ENCODE results near the gene PTPN1. TPM values are rescaled to one million over a fixed set of nuclear protein-coding genes. Genes with fewer than 3 reads are reported as not detected.

Gene PTPN1
- total and polyA plus RNA-seq, 10 of the 15 experiments (the other 5 are each of a cell fraction or from before 2014, with no cell fraction given) = 15.9 to 74.7 (median 43.9) TPM

DNA sequence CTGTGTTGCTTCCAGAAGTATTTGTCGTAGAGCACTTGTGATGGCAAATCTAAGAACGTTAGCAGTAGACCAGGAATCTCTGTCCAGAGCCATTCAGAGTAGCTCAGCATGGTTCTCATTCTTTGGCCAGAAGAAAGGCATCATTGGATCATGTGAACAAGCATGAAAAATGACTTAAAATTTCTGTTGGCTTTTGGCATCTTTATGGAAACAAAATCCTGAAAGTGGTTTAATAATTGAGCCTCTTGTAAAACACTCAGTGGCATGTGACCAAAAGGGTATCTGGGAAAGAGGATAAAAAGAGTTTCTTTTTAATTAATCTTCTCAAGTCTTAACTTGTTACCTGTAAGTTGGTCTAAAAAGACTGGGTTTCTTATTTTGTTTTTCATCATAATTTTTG is 55.2 kb downstream of the PTPN1 start (continued):
- TF ChIP-seq ZNF217 (IDR thresholded peaks at IDR 0.05) (no peak), SREBF1 (IDR thresholded peaks at IDR 0.05; ENCODE audit: low read length) (no peak), YY1 (IDR thresholded peaks at IDR 0.05; ENCODE audit: low read depth, low read length) (no peak), MXI1 (IDR thresholded peaks at IDR 0.05; ENCODE audit: low read depth, low read length) (no peak)

DNA sequence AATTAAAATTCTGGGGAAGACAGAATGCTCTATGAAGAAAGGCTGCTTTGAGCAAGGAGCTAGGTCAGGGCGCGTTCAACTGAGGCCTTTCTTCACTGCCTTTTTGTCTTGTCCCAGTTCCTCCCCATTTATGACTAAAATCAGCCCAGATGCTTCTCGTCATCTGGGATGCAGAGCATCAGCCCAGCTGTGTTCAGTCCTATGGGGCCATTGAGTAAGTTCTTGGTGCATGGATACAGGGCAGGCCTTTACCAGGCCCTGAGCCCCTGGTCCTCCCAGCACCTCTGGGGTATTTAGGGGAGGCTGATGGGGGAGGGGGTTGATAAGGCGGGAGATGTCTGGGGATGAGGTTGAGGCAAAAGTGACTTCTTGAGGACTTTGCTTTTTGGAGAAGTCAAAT is 55.7 kb downstream of the PTPN1 start:
- no peak overlapping the region for H3K4me3 ChIP-seq
- no TSS peak for BruUV-seq (replicated peaks)
- DNase-seq (ENCODE audit: low read depth, low spot score) (no peak), ATAC-seq (no peak), FAIRE-seq (no peak)
- peaks cover 25% of the 10 kb centered on the region for H3K4me1 ChIP-seq (ENCODE audit: control insufficient read depth, insufficient read depth, low read length)
- ChIA-PET SMC1A (ENCODE audit: uncharacterized antibody, unreplicated experiment) (interaction anchor here (73.1 kb wide), 1 partner anchor 57 kb away, joined by 2799 read pairs; the partner anchor contains the start of gene PTPN1), CTCF (interaction anchor here (1.1 to 2.0 kb wide), 3 partner anchors 53 to 62 kb away, joined by 4 to 6 read pairs (median 4); no protein-coding TSS in a partner anchor), POLR2A (interaction anchor here (0.6 kb wide), 1 partner anchor 86 kb away, joined by 4 read pairs; no protein-coding TSS in a partner anchor), RAD21 (ENCODE audit: unreplicated experiment) (interaction anchor here (1.3 kb wide), 1 partner anchor 62 kb away, joined by 3 read pairs; no protein-coding TSS in a partner anchor)
- no peaks in the 10 kb centered on the region; the same call in 1 of the 2 replicates for H4K20me1 ChIP-seq (ENCODE audit: control insufficient read depth, insufficient read depth)
- H3K79me2 ChIP-seq (ENCODE audit: control insufficient read depth, insufficient read depth, low read length) = peaks cover 12% of the 10 kb centered on the region
- 96% methylated on average over 4 of the region's 4 CpGs for WGBS (ENCODE audit: insufficient coverage, insufficient replicate concordance, low lambda C conversion rate, missing lambda C conversion rate)
- peaks cover 21 to 50% of the 10 kb centered on the region in 2 experiments for H3K36me3 ChIP-seq (ENCODE audit: control insufficient read depth in 2 of 2, insufficient read depth in 2 of 2, low read length in 1 of 2)
- no peak overlapping the region for H2AFZ ChIP-seq (ENCODE audit: control insufficient read depth, low read depth, low read length)
- in situ Hi-C loops (cut with MboI) (no loop called here), intact Hi-C loops (cut with micrococcal nuclease; ENCODE audit: unreplicated experiment) (no loop called here)
- no peak for TF ChIP-seq HDGF (IDR thresholded peaks at IDR 0.05)
- no peak for TF ChIP-seq EZH2 (IDR thresholded peaks at IDR 0.05; ENCODE audit: borderline replicate concordance, control insufficient read depth, low read depth, low read length)
- no peak for TF ChIP-seq CHD1 (IDR thresholded peaks at IDR 0.05; ENCODE audit: low read depth, low read length)
- TF ChIP-seq MAX (IDR thresholded peaks at IDR 0.05; ENCODE audit: low read depth, low read length) = no peak
- TF ChIP-seq ELK1 (IDR thresholded peaks at IDR 0.05; ENCODE audit: low read depth, low read length) = no peak
- no peak for TF ChIP-seq ZNF622 (IDR thresholded peaks at IDR 0.05)
- no peak for TF ChIP-seq TCF7 (IDR thresholded peaks at IDR 0.05; ENCODE audit: borderline replicate concordance)
- TF ChIP-seq, protein P1, sequence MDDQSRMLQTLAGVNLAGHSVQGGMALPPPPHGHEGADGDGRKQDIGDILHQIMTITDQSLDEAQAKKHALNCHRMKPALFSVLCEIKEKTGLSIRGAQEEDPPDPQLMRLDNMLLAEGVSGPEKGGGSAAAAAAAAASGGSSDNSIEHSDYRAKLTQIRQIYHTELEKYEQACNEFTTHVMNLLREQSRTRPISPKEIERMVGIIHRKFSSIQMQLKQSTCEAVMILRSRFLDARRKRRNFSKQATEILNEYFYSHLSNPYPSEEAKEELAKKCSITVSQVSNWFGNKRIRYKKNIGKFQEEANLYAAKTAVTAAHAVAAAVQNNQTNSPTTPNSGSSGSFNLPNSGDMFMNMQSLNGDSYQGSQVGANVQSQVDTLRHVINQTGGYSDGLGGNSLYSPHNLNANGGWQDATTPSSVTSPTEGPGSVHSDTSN (IDR thresholded peaks at IDR 0.05; ENCODE audit: insufficient replicate concordance, low read depth, low read length) = no peak
- TF ChIP-seq JUND (IDR thresholded peaks at IDR 0.05; ENCODE audit: low read depth, low read length) = no peak
- no peak for TF ChIP-seq TCF3 (IDR thresholded peaks at IDR 0.05; ENCODE audit: borderline replicate concordance, insufficient read depth, low read depth, low read length)
- TF ChIP-seq TCF12 (IDR thresholded peaks at IDR 0.05; ENCODE audit: low read depth, low read length) = no peak
- TF ChIP-seq SIN3A (IDR thresholded peaks at IDR 0.05; ENCODE audit: low read depth, low read length) = no peak
- TF ChIP-seq JUNB (IDR thresholded peaks at IDR 0.05) = no peak
- TF ChIP-seq HDAC2 (IDR thresholded peaks at IDR 0.05) = no peak
- TF ChIP-seq NFYA (IDR thresholded peaks at IDR 0.05; ENCODE audit: borderline replicate concordance, low read depth, low read length) = no peak
- H3K4me2 ChIP-seq (ENCODE audit: control insufficient read depth, insufficient read depth) = no peak overlapping the region
- H3K27me3 ChIP-seq (replicated peaks in 1 of 2; ENCODE audit: control insufficient read depth in 2 of 2, insufficient read depth in 2 of 2, low read length in 1 of 2) = no peaks in the 10 kb centered on the region
- no peak overlapping the region for H3K27ac ChIP-seq (ENCODE audit: control insufficient read depth, insufficient read depth)
- no peak overlapping the region for H3K9ac ChIP-seq (ENCODE audit: control insufficient read depth, insufficient read depth, low read length)
- H3K9me3 ChIP-seq (replicated peaks; ENCODE audit: control insufficient read depth, insufficient read depth, low read length) = no peaks in the 10 kb centered on the region

Data from GM12878 (cell line).